Cardiac ventricle fibroblast (primary cell): Measurements from ENCODE around the gene TREX2. TPM values are rescaled to one million over a fixed set of nuclear protein-coding genes. Genes with fewer than 3 reads are reported as not detected.

Source experiments
- total RNA-seq: library from RNA; depleted of rRNA; stranded (reverse); fragments of >200 nt; gene quantifications from 2 replicates; pipeline ENCODE4 v1.2.3, GENCODE V29; 2015

TREX2 gene, protein sequence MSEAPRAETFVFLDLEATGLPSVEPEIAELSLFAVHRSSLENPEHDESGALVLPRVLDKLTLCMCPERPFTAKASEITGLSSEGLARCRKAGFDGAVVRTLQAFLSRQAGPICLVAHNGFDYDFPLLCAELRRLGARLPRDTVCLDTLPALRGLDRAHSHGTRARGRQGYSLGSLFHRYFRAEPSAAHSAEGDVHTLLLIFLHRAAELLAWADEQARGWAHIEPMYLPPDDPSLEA
- 1.1 and 5.5 TPM in 2 replicates for total RNA-seq

DNA sequence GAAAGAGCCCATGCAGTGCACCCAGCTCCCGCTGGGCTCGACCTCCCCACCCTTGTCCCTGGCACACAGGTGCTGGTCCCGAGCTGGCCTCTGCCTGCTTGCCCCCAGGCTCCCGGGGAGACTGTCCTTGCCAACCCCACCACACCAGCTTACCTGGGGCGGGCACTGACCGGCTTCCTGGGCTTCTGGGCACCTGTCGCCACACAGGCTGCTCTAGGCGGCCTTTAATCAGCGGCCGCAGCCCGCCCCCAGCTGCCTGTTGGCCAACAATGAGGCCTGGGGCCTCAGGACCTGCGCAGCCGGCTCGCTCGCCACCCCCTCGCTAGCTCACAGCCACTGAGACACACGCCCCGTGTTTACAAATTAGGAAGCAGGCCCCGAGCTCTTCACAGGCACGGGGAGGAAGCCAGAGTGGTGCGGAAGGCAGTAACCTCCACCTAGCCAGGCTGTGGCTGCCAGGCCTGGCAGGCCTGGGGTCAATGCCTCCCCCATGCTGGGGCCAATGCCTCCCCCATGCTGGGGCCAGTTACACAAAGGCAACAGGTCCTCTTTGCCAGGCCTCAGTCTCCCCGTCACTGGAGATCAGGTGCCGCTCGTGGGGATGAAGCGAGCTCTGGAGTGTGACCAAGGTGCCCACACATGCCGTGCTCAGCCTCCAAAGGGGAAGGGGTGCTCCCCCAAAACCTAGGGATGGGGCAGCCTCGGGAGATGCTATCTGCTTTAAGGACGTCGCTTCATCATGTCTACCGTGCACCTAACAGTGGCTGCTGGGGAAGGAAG lies at the start of gene TREX2:
Gene TREX2 (minus strand): TSS at position 201 of the 780 bp plus-strand sequence. CDS start 626 bp downstream, outside the sequence.

DNA sequence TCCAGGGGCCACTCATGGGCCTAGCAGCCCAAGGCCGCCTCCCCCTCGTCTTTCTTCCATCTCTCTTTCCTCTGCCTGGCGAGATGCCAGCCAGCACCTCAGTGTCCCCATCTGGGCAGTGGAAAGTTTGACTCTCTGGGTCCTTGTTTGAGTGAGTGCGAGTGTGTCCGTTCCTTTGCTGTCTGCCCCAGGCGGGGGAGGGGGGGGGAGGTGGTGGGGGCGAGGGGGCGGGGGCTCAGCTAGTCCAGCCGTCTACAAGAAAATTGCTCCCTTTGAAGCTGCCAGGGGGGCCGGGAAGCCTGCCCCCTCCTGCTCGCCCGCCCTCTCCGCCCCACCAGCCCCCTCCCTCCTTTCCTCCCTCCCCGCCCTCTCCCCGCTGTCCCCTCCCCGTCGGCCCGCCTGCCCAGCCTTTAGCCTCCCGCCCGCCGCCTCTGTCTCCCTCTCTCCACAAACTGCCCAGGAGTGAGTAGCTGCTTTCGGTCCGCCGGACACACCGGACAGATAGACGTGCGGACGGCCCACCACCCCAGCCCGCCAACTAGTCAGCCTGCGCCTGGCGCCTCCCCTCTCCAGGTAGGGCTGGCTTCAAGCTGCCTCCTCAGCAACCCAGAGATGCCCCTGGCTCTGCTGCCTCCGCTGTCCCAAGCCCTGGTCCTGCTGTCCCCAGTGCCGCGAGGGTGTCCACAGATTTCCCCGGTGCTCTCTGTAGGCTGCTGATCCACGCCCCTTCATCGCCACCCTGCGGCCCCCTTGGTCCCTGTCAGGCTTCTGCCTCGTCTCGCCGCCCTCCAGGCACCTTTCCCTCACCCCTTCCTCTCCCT lies 48.9 kb upstream of the TREX2 start, which contains the start of gene BGN:
Gene BGN (plus strand): TSS at position 440 of the 821 bp plus-strand sequence. CDS start 9,652 bp downstream, outside the sequence.

DNA sequence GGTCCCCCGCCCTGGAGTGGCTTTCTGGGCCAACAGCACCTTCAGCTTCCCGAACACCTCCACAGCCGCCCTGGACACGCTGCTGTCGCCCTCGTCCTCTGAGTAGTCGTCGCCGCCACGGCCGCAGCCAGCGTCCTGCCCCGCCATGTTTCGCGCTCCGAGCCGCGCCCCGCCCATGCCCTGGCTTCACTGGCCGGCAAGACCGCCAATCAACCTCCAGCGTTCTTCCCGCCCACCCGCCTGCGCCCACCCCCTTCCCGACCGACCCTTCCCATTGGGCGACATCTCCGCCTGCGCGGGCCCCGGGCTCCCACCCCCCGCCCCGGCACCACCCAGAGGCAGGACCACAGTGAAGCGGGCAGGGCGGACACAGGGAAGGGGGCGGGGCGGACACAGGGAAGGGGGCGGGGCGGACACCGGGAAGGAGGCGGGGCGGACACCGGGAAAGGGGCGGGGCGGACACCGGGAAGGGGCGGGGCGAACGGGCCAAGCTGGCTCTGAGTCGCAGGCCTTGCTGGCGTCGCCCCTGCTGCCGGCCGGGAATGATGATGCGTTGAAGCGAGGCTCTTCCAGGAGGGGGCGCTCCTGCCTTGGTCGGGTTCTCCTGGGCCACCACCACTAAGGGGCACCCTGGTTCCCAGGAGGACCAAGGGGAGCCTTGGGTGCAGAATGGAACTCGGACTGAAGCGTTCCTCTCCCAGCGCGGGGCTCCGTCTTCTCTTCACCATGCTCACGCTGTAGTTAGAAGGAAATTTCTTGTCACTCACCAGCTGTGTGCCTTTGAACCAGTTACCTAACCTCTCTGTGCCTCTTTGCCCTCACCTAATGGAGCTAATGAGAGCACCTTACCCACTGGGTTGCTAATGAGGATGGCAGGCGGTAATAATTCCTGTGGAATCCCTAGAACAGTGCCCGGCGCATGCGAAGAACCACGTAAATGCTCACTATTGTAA lies 24.8 kb upstream of the TREX2 start, which contains the start of gene HAUS7:
Gene HAUS7 (minus strand): TSS at position 166 of the 953 bp plus-strand sequence. CDS start 19 bp downstream, at position 147.

DNA sequence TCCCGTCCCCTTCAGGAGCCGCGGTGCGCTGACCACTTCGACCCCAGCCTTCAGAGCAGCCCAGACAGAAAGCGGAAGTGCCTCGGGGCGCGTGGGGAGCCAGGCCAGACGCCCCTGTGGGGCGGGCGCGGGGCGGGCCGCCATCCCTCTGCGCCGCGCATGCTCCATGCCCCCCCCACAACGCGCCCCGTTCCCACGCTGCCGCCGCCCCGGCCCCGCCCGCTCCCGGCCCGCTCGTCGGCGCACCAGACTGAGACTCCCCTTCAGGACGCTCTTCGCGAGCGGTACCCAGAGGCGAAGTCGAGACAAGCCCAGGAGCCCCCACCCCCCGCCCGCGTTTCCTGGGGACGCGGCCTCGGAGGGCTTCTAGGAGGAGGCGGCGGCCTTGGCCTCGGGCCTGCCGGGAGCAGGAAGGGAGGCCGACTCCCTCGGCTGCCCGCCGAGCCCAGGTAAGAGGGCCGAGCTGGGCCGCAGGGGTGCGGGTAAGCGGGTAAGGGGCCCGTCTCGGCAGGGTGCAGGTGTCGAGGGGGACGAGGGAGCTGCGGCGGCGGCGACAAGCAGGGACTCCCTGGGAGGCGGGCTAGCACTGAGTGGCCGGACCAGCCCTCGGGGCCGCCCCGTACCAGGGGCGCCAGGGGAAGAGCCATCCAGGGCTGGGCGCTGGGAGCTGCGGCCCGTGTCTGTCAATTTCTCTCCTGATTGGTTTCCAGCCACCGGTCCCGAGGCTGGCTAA lies 34.4 kb downstream of the TREX2 start, which contains the start of gene ZFP92:
Gene ZFP92 (plus strand): TSS at position 218 of the 733 bp plus-strand sequence. CDS start 6,851 bp downstream, outside the sequence.

DNA sequence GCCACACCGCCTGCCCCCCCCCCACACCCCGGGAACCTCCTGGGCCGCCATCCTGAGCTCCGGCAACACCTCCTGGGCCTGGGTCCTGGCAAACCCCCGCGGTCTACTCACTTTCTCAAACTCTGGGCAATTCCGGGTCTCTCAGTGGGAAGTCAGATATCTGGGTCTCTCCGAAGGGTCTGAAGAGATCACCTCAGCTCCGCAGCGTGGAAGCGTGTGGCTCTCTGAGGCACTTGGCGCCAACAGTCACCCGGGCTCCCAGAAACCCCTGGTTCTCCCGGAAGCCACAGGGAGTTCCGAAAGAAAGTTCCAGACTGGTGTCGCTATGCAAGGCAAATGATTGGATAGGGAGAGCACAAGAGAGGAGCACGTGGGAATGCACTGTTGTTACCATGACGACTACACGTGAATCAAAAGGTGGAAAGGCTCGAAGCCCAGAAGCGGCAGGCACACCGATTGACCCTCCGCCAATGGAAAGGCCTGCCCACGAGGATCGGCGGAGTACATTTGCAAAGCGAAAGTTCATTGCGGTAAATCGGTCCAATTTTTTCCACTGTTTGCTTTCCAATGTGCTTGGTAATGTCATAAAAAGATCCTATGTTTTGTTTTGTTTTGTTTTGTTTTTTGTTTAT lies 44.6 kb downstream of the TREX2 start, which contains the start of gene PNMA6E:
Gene PNMA6E (minus strand): TSS at position 218 of the 632 bp plus-strand sequence. CDS start 2,501 bp downstream, outside the sequence.

Other genes starting within 250 kb of the TREX2 start
- gene PNMA6F, start 124.3 kb downstream of the TREX2 start, total RNA-seq: not detected in 2 replicates
- 10.2 and 13.5 TPM in 2 replicates for gene ZNF275, start 111.9 kb downstream of the TREX2 start, total RNA-seq
- gene PNMA6E, start 44.7 kb downstream of the TREX2 start, total RNA-seq: not detected in 2 replicates
- 0.06 TPM in 1 of 2 replicates, not detected in the other for gene ZFP92, start 34.6 kb downstream of the TREX2 start, total RNA-seq
- 15.6 and 16.8 TPM in 2 replicates for gene HAUS7, start 24.5 kb upstream of the TREX2 start, total RNA-seq
- 318 and 356 TPM in 2 replicates for gene BGN, start 48.9 kb upstream of the TREX2 start, total RNA-seq
- gene ATP2B3, start 71.6 kb upstream of the TREX2 start, total RNA-seq: not detected in 2 replicates
- gene CCNQ, start 153.1 kb upstream of the TREX2 start, total RNA-seq: 14.9 and 22.7 TPM in 2 replicates
- 0.12 TPM in 1 of 2 replicates, not detected in the other for gene DUSP9, start 201.1 kb upstream of the TREX2 start, total RNA-seq
- 0.20 and 0.25 TPM in 2 replicates for gene PNCK, start 227.8 kb upstream of the TREX2 start, total RNA-seq
- gene SLC6A8, start 241.9 kb upstream of the TREX2 start, total RNA-seq: 28.0 and 31.3 TPM in 2 replicates